ENCODE measurements around the gene NFKBIE.

DNA sequence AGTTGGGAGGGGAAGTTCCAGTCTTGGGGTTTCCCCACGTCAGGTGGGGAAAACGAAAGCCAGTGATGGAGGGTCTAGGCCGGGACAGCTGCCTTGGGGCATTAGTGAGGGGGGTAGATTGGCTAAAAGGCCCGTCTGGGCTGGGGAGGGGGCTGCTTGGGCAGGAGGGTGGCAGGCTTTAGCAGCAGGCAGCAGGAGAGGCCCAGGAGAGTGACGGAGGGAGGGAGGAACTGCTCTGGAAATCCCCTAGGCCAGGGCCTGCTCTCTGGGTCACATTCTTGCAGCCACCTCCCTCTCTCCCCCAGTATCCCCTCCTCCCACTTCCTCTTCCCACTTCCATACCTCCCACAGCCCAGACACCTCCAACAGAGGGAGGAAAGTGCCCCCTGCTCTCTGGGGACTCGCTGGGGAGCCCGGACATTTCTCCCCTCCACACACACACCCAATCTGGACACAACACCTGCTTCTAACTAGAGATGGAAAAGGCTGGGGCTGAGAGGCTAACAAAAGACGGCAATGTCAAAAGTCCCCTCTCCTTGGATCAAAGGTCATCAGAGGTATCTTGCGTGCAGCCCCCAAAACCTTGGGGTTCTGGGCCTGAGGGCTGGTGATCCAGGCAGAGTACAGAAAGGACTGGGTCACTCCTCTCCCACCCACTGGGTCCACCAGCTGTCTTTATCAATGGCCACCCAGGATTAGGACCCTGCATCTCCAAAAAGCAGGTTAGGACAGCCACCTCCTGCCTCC lies 1.8 kb downstream of the NFKBIE start:
- TF ChIP-seq, protein P1, sequence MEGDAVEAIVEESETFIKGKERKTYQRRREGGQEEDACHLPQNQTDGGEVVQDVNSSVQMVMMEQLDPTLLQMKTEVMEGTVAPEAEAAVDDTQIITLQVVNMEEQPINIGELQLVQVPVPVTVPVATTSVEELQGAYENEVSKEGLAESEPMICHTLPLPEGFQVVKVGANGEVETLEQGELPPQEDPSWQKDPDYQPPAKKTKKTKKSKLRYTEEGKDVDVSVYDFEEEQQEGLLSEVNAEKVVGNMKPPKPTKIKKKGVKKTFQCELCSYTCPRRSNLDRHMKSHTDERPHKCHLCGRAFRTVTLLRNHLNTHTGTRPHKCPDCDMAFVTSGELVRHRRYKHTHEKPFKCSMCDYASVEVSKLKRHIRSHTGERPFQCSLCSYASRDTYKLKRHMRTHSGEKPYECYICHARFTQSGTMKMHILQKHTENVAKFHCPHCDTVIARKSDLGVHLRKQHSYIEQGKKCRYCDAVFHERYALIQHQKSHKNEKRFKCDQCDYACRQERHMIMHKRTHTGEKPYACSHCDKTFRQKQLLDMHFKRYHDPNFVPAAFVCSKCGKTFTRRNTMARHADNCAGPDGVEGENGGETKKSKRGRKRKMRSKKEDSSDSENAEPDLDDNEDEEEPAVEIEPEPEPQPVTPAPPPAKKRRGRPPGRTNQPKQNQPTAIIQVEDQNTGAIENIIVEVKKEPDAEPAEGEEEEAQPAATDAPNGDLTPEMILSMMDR (conservative IDR thresholded peaks at IDR 0.05; ENCODE audit: low read length): no peak
- no peak for TF ChIP-seq EZH2phosphoT487 (IDR thresholded peaks at IDR 0.05; ENCODE audit: borderline replicate concordance)
